Stomach (tissue), 4 donors: Measurements from ENCODE around the gene CCDC116.
"Not testable (repeated sequence)": the region's sequence is repeated elsewhere in the genome, so short reads cannot be mapped to it uniquely, and the experiment has no call there.

Experiments
- POLR2A ChIP-seq, 4 donors: fragments of 450-650 bp; IDR thresholded peaks; one replicate each; pipeline ENCODE4 v1.6.1; 2016; ENCODE audit warnings: antibody characterized with exemption in 4 of 4, control low read depth in 2 of 4, mild to moderate bottlenecking in 1 of 4, moderate library complexity in 1 of 4
- POLR2AphosphoS5 ChIP-seq, 3 donors: sonication (generic); formaldehyde crosslinking; IDR thresholded peaks; one replicate each; pipeline ENCODE4 v1.6.1; 2016; ENCODE audit warnings: antibody characterized with exemption in 3 of 3
- TF ChIP-seq, protein P1 (sequence below), 7 experiments: fragments of 450-650 bp in 4 of 7; fragments of 200-600 bp in 3 of 7; sonication (generic) in 3 of 7; IDR thresholded peaks; one replicate each; pipeline ENCODE4 v1.5.1; 2016 to 2019; ENCODE audit warnings: antibody characterized with exemption in 7 of 7, control low read depth in 2 of 7, mild to moderate bottlenecking in 1 of 7

DNA sequence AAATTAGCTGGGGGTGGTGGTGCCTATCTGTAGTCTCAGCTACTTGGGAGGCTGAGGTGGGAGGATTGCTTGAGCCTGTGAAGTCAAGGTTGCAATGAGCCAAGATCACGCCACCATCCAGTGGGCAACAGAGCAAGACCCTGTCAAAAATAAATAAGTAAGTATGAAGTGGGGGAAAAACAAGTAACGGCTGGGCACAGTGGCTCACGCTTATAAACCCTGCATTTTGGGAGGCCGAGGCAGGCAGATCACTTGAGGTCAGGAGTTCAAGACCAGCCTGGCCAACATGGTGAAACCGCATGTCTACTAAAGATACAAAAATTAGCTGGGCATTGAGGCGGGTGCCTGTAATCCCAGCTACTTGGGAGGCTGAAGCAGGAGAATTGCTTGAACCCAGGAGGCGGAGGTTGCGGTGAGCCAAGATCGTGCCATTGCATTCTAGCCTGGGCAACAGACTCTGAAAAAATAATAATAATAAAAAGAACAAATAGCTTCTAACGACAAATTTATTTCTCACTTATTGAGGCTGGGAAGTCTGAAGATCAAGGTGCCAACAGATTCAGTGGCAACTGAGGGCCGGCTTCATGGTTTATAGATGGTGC, 22.9 kb upstream of the CCDC116 start:
- TF ChIP-seq, protein P1, sequence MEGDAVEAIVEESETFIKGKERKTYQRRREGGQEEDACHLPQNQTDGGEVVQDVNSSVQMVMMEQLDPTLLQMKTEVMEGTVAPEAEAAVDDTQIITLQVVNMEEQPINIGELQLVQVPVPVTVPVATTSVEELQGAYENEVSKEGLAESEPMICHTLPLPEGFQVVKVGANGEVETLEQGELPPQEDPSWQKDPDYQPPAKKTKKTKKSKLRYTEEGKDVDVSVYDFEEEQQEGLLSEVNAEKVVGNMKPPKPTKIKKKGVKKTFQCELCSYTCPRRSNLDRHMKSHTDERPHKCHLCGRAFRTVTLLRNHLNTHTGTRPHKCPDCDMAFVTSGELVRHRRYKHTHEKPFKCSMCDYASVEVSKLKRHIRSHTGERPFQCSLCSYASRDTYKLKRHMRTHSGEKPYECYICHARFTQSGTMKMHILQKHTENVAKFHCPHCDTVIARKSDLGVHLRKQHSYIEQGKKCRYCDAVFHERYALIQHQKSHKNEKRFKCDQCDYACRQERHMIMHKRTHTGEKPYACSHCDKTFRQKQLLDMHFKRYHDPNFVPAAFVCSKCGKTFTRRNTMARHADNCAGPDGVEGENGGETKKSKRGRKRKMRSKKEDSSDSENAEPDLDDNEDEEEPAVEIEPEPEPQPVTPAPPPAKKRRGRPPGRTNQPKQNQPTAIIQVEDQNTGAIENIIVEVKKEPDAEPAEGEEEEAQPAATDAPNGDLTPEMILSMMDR (IDR thresholded peaks at IDR 0.05) = not testable (repeated sequence)
- TF ChIP-seq POLR2AphosphoS5, POLR2A (IDR thresholded peaks at IDR 0.05): not testable (repeated sequence)
